Loucy (cell line): ENCODE measurements around the gene SCARB1.

Experiments used
- EZH2phosphoT487 ChIP-seq: fragments of 200-600 bp; IDR thresholded peaks from 2 replicates; pipeline ENCODE4 v1.6.1; 2018; ENCODE audit warnings: antibody characterized with exemption, mild to moderate bottlenecking, moderate library complexity, borderline replicate concordance
- TF ChIP-seq, protein P1 (sequence below): fragments of 200-600 bp; sonication (generic); conservative IDR thresholded peaks from 2 replicates; pipeline ENCODE4 v1.5.1; 2014; ENCODE audit warnings: mild to moderate bottlenecking, antibody characterized with exemption, low read length

DNA sequence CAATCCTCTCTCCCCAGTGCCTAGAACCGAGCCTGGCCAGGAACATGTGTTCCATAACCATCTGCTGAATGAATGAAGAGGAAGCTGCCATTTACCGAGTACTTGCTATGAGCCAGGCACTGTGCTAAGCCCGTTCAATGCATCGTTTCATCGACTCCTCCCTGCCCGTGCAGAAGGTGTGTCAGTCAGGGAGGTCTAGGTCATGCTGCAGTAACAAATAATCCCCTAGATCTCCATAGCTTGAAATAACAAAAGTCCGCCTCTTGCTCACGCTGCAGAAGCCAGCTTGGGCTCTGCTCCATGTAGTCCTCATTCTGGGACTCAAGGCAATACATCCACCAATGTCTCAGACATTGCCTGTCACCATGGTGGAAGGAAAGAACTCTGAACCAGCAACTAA is 101.3 kb downstream of the SCARB1 start:
- TF ChIP-seq, protein P1, sequence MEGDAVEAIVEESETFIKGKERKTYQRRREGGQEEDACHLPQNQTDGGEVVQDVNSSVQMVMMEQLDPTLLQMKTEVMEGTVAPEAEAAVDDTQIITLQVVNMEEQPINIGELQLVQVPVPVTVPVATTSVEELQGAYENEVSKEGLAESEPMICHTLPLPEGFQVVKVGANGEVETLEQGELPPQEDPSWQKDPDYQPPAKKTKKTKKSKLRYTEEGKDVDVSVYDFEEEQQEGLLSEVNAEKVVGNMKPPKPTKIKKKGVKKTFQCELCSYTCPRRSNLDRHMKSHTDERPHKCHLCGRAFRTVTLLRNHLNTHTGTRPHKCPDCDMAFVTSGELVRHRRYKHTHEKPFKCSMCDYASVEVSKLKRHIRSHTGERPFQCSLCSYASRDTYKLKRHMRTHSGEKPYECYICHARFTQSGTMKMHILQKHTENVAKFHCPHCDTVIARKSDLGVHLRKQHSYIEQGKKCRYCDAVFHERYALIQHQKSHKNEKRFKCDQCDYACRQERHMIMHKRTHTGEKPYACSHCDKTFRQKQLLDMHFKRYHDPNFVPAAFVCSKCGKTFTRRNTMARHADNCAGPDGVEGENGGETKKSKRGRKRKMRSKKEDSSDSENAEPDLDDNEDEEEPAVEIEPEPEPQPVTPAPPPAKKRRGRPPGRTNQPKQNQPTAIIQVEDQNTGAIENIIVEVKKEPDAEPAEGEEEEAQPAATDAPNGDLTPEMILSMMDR = no peak
- TF ChIP-seq EZH2phosphoT487 = no peak
